ENCODE measurements around the gene AFF3.
A peak's percentile ranks its signal among the peaks of the same experiment; 100 is the strongest.

Gene AFF3

DNA sequence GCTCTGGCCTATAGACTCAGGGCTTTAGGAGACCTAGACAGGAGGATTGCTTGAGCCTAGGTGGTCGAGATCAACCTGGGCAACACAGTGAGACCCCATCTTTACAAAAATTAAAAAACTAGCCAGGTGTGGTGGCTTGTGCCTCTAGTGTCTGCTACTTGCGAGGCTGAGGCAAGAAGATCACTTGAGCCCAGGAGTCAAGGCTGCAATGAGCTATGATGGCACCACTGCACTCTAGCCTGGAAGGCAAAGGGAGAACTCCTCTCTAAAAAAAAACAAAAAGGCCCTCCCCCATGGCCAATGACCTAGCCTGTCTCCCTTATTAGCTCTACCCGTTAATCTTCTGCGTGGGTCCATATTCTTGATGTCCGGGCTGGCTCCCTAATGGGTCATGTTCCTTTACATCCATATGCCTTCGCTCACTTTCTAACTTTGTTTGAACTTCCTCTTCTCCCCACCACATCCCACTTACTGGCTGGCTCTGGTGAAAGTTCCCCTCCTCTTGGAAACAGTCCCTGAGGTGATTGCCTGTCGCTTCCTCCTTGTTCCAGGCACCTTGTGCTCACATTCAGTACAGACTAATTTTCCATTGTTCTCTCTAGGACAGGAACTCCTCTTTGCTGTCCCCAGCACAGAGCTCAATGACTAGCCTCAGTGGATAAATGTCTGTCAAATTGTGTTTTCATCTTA, 103.0 kb downstream of the AFF3 start:
- peak; percentile 84 for DNase-seq

DNA sequence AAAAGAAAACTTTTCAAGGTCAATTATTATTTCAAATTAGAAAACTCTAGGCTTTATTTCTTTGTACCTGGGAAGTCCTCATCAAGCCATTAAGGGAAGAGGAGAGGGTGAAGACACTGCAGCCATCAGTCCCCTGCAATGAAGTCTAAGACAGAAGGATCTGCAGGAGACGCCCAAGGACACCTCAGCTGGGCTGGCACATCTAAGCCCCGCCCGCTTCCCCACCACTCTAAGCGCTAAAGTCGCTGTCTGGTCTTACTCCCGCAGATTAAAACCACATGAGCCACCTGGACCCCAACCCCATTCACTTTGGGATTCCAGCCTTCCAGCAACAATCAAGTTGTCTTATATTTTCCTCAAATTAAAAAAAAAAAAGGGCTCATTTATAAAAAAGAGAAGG, 104.4 kb downstream of the AFF3 start:
- DNase-seq: no peak

DNA sequence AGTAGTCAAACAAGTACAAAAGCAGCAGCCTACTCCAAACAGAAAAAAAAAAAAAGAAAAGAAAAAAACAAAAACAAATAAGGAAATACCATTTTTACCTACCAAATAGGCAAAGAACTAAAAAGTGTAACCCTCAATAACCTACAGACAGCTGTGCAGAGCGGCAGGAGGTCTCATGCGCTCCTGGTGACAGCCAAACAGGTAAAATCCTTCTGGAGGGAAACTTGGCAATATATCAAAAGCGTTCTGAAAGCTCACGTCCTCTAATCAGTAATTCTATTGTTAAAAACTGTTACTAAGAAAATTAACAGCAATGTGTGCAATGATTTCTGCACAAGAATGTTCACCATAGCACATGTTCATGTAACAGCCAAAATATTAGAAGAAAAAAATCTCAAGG, 105.6 kb downstream of the AFF3 start:
- DNase-seq: no peak

DNA sequence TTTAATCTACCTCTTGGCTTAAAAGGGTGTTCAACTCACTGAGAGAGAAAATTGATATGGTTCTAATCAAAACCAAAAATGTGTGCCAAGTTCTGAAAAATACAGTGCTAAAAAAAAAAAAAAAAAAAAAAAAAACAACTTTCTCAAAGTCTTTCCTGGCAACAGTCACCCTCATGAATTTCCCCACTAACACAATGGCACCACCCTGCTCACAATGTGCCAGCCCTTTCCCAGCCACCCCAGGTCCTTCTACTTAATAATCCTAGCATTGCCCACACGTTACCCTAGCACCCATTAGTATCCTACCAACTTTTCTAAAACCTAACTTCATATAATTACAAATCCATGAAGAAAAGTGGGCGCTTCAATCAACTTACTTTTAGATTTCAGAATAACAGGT, 106.4 kb downstream of the AFF3 start:
- DNase-seq: no peak

DNA sequence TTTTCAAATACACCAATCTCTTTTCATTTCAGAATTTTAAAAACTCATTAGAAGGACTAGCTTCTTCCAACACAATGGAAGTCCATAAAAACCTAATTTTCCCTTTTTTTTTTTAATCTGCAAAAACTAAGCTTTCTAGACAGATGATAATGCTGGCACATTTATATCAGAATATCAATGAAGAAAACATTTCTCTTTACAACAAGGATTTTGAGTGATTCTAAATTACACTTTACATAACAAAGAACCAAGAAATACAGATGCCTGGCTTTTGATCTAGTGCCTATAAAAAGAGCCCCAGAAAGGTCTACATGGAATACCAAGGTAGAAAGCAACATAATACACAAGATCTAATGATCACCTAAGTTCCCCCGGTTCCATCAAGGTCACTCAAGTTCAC, 108.0 kb downstream of the AFF3 start:
- no peak for DNase-seq

DNA sequence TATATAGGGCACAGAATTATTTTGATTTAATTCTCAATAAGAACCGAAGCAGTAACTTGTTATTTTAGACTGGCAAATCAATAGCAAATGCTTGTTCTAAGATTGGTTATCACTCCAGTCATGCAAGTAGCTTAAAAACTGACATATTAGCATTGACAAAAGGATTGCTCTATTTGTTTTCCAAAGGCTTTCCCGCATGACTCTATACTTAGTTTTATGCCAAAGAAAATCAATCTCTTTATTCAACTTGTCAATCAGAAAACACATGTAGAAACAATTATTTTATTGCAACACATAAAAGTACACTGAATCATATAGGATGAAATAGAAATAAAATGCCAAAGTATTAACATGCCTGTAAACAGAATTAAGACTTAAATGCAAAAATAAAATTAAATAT, 108.4 kb downstream of the AFF3 start:
- no peak for DNase-seq

DNA sequence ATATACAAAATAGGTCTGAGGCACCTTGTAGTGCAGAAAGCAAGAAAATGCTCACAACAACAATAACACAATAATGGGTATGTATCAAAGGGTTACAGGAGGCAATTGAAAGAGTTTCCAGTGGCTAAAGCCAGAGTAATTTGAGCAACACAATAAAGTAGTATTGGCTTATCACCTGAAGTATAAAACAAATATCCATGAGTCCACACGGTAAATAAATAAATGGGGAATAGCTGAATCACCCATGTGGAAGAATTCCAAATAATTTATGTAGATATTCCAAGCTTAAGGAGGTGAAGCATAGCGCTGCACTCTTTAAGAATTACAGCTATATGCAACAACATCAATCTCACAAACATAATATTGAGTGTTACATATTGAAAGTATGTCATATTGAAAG, 110.8 kb downstream of the AFF3 start:
- no peak for DNase-seq

DNA sequence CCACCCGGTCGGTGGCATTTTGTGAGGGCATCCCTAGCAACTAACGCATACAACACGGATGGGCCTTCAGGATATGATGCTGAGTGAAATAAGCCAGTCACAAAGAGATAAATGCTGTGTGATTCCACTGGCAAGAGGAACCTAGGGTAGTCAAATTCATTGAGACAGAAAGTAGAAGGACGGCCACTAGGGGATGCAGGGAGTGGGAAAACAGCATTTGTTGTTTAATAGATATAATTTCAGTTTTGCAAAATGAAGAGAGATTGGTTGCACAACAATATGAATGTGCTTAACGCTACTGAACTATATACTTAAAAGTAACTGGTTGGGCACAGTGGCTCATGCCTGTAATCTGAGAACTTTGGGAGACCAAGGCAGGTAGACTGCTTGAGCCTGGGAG, 112.9 kb downstream of the AFF3 start:
- no peak for DNase-seq

DNA sequence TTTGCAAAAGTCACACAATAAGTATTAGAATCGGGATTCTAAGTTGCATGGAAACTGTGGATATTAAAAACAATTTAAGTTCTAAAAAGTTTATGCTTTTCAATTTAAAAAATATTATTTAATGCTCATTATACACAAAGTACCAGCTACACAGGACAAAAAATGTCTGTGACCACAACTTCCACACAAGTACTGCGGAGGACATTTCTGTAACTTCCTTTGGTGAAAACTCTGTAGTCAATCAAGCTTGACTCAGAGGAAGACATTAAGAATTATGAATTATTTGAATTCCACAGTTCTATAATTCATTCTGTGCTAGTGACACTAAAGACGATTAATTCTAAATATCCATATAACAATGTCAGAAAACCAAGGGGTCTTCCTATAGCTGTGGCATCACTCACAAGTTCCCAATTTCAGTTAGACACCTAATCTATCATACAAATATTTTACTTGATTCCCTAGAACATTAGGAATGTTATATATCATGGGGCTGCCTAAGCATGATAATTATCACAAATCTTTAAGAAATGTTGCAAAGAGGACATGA, 120.5 kb downstream of the AFF3 start:
- peak; percentile 28 for DNase-seq

DNA sequence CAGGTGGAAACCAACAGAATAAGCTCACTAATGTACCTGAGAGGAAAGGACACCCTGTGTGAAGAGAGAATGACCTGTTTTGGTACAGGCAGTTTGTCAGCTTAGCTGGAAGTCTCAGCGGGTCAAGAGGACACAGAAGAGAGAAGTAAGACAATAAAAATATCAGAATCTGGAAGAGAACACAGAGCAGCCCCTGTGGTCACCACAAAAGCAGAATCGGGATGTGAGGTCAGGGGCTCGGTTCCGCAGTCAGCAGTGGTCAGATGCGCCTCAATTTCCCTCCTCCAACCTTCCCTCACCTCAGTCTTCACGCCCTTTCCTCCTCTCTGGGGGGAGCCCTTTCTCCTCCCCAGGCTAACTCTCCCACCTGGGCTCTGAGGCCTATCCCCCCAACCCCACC, 122.9 kb downstream of the AFF3 start:
- peak; percentile 71 for DNase-seq

DNA sequence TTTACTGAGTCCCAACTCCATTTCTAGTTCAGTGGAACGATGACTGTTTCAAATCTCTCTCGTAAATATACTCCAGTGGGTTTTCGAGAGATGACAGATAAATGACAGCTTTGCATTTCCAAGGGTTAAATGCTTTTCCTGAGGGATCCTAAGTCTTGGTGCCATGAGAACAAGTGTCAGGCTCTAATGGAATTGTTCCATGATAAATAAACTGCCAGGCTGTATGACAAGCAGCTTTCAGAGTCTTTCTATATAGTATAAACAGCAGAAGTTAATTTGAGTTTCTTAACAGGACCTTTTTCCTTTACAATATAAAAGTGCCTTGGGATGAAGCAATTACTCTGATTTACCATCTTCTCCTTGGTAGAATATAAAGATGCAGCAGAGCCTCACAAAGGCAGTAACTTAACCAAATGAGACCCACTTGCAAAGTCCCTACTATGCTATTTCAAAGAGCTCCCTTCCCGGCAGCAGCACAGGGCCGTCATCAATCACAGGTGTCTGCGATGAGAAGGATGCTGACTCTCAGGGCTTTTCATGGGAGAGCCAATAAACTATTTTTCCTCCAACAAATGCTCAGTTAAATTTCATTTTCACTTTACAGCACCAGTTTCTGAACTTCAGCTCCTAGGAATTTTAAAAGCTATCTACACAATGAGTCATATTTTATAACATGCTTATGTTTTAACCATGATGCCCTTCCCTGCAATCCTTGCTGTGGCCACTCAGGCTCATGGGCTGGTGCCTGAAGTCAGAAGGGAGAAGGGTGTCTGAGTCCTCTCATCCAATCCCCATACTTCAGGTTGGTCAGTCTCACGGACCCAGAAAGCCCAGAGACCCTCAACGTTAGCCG, 123.8 kb downstream of the AFF3 start:
- DNase-seq: no peak

DNA sequence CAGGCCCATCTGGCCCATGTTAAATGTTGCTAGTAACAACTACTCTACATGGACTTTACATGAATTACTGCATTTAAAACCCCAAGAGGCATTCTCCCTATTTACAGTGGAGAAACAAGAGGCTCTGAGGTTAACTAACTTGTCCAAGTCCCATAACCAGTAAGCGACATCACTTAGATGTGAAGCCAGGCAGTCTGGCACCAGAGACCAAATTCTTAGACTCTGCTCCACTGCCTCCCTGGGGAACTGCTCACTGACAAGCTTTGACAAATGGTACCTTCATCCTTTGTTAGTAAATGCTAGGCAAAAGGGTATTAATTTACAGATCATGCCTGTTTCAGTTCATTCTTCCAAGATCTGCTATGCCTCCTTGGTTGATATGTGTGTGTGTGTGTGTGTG, 124.8 kb downstream of the AFF3 start:
- no peak for DNase-seq

DNA sequence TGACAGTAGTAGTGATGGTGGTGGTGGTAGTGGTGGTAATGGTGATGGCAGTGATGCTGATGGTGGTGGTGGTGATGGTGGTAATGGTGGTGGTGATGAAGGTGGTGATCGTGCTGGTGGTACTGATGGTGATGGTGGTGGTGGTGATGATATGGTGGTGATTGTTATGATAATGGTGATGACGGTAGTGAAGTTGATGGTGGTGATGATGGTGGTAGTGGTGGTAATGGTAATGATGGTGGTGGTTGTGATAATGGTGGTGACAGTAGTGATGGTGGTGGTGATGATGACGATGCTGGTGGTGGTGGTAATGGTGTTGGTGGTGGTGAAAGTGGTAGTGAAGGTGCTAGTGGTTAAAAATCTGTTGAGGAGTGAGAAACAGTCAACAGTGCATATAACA, 125.6 kb downstream of the AFF3 start:
- DNase-seq: no peak

DNA sequence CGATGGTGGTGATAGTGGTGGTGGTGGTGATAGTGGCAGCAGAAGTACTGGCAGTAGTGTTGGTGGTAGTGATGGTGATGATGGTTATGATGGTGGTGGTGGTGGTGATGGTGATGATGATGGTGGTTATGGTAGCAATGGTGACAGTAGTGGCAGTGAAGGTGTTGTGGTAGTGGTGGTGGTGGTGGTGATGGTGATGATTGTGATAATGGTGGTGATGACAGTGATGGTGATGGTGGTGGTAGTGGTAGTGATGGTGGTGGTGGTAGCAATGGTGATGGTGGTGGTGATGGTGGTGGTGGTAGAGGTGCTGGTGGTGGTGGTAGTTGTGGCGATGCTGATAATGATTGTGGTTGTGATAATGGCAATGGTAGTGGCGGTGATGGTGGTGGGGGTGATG, 126.5 kb downstream of the AFF3 start:
- DNase-seq: no peak

DNA sequence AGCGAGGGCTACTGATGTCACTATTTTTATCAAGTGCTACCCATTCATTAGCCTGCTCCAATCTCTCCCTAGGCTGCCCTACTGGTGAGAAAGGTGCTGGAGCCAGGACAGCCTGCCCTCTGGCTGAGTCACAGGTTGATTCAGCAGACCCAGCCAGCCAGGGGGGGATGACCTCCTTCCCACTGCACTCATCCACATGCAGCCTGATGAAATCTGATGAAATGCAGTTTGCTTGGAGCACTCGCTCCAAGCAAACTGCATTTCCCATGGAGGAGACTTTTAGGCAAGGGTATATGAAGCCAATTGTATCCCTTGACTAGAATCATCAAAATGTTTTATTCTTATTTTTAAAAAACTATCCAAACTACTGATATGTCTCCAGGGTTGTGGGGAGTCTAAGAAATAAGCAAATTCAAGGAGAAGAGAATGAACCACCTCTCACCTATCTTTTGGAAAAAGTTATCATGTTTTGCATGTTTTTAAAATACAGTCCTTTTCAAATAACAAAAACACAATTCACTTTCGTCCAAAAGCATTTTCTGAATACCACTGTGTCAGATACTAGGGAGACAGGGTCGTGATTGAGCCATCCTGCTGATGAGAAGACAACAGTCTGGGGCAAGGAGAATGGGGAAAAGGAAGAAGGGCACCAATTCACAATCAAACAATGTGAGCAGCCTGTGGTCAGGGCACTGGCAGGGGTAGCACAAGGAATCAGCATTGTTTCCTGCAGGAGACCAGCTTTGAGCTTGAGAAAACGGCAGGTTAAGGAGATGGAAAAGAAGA, 128.3 kb downstream of the AFF3 start:
- no peak for DNase-seq

DNA sequence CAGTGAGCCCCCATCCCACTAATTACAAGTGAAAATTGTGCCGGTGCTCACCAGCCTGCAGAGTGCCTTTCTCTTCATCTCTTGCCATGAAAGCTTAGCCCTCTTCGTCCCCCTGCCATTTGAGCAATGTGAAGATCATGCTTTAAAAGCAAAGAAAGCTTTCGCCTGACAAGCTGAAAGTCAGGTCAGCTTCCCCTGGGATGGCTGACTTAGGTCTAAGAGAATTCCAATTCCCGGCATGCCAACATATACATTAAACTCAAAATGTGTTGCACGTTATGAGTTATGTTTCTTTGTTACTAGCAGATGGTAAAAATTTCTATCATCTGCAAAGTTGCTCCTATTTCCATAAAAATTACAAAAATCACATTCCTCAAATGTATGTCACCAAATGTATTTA, 129.8 kb downstream of the AFF3 start:
- DNase-seq: no peak

DNA sequence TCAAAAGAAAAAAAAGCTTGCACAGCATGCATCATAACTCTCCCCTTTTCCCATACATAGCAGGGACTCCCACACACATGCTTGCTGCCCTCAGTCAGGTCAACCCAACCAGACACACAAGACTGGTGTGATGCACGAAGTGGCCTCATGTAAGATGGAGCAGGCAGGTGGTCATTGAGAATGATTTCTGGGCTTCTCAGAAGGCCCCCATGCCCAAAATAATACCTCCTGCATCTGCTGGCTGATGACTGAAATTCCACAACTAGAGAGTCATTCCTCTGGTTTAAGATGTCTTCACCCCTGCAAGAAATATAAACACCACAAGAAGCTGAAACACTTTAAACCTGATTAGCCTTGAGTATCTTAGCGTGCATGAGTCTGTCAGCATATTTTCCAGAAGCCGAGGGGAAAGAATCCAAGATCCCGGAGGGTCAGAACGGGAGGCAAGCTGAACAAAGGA, 131.1 kb downstream of the AFF3 start:
- DNase-seq: no peak

DNA sequence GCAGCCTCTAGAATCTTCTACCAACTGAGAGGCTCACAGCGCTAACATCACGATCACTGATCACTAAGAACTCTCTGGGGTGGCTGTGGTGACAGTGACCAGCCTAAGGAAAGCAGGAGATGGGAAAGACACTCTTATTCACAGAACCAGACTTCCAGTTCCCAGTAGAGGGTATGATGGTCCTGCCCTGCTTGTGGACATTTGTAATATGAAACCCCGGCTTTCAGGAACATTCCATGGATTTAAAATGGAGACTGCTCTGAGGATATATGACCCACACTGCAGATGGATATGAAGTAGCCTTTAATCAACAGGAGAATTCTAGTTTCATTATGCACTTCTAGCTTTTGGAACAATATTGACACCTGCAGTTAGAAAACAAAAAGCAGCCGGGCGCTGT, 131.8 kb downstream of the AFF3 start:
- no peak for DNase-seq

DNA sequence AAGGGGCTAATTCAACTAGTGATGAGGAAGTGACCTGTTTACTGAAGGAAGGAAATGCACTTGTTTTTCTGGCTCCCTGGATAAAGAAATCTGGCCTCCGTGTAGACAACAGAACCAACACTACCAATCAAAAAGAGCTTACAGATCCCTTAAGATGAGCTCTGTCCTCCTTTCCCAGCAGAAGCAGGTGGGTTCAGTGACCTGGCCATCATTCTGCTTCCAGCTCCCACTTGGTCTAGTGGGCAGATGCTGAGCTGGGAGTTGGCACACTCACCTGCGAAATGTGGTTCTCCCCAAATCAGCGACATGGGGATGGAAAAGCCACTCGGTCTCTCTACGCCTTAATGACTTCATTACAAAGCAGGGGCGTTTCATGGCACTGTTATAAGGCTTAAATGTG, 132.6 kb downstream of the AFF3 start:
- DNase-seq: no peak

DNA sequence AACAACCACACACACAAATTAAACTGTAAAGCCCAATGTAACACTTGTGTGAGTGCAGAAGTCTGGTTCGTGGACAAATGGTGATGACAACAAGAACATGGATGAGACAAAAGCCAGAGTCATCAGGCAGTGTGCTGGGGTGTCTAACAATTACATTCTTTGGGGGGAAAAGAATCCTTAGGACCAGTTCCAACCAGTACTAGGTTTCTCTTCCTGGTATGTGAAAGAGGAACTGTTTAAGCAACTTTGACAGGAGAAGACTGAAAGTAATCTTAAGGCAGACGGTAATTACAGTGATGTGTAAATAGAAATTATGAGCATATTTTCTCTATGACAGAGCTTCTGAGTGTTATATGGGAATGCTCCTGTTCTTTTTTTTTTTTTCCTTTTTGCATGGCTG, 133.4 kb downstream of the AFF3 start:
- peak; percentile 80 for DNase-seq

DNA sequence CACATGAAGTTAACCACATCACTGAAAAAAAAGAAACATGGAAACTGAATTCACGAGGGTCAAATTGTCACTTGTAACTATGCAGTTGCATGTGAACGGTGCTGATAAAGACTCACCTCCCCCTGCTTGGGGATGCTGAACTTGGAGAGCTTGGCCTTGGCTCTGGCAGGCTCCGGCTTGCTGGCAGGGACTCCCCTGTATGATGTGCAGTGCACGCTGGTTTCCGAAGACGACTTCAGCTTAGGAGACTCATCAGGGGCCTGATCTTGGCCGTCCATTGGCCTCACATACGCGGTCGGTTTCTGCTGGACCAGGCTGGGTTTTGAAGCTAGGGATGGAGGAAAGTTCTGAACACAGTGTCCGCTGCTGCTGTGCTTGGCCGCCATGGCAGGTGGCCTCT, 135.9 kb downstream of the AFF3 start:
- no peak for DNase-seq

DNA sequence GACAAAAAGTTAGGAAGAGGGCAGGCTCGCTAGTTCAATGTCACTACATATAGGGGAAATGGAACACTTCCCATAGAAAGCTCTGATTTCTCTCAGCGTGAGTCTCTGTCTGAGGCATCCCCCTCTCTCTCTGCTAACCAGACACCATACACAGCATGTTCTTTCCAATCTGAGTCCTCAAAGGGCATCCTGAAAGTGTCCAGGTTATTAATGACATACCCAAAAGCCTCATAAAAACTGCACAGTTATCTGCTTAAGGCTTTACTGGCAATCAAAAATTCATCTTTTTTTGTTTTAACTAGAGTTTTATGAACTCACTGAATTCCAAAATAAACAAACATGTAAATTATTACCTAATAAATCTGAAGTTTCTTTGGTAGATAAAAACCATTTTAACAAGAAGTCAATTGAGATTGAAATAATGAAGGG, 137.4 kb downstream of the AFF3 start:
- no peak for DNase-seq

DNA sequence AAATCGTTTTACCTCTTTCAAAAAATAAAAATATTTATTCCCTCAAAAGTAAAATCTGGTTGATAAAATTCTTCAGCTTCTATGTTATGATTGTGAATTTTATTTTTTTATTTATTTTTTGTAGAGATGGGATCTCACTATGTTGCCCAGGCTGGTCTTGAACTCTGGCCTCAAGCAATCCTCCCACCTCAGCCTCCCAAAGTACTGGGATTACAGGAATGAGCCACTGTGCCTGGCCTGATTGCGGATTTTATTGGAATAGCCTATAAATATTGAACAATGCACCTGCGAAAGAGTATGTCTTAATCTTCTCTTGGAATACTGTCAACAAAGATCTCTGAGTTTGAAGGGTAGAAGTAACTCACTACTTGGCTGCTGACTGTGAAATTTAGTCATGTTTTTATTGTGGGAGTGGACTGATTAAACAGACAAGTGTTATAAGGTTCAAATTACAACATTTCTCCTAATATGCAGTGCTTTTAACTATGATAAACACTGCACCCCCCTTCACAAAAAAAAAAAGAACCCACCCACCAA, 138.0 kb downstream of the AFF3 start:
- no peak for DNase-seq

Measured in MV-4-11 (cell line).